Hippocampal formation (tissue), 2 donors: ENCODE results near the gene TRNP1.
"Not testable (repeated sequence)": the region's sequence is repeated elsewhere in the genome, so short reads cannot be mapped to it uniquely, and the experiment has no call there.

Experiments
- DNase-seq, 2 donors: peaks; one replicate each; lab custom pipeline; 2025; lab: John Stamatoyannopoulos, UW

The TRNP1 gene

GRCh38 chr1:26972821-26973220, 20.7 kb upstream of the TRNP1 start:
- DNase-seq = no peak

- DNase-seq = no peak
Measured at GRCh38 chr1:26976621-26977510, 16.6 kb upstream of the TRNP1 start.

GRCh38 chr1:26978901-26979300, 14.6 kb upstream of the TRNP1 start:
- DNase-seq = no peak

- DNase-seq = no peak
Measured at GRCh38 chr1:26981146-26981846, 12.2 kb upstream of the TRNP1 start.

- DNase-seq = no peak
Measured at GRCh38 chr1:26983863-26984262, 9.6 kb upstream of the TRNP1 start.

- no peak for DNase-seq
Measured at GRCh38 chr1:26984291-26984690, 9.2 kb upstream of the TRNP1 start.

GRCh38 chr1:26986658-26987057, 6.8 kb upstream of the TRNP1 start:
- DNase-seq = no peak

GRCh38 chr1:26989403-26990109, 3.9 kb upstream of the TRNP1 start:
- DNase-seq = not testable (repeated sequence)

- no peak for DNase-seq
Measured at GRCh38 chr1:26991310-26992116, 2.0 kb upstream of the TRNP1 start.

- DNase-seq = no peak
Measured at GRCh38 chr1:26994020-26994786, 711 bp downstream of the TRNP1 start.

- no peak for DNase-seq
Measured at GRCh38 chr1:26994787-26995517, 1.5 kb downstream of the TRNP1 start.

GRCh38 chr1:26996024-26996423, 2.5 kb downstream of the TRNP1 start:
- DNase-seq = no peak

GRCh38 chr1:26996665-26997064, 3.2 kb downstream of the TRNP1 start:
- DNase-seq = no peak

GRCh38 chr1:26998429-26999300, 5.2 kb downstream of the TRNP1 start:
- no peak for DNase-seq

- DNase-seq = no peak
Measured at GRCh38 chr1:26999440-26999987, 6.0 kb downstream of the TRNP1 start.

GRCh38 chr1:27000090-27000816, 6.8 kb downstream of the TRNP1 start:
- no peak for DNase-seq

- no peak for DNase-seq
Measured at GRCh38 chr1:27000817-27001460, 7.4 kb downstream of the TRNP1 start.
